Globus pallidus (tissue), 1 donor: ENCODE data around the gene CCT3.

Experiments used
- DNase-seq: peaks from one replicate; pipeline ENCODE4 v3.0.0-alpha.2; 2015; ENCODE audit warnings: low spot score

Gene CCT3

GRCh38 chr1:156281281-156281680 is 56.8 kb downstream of the CCT3 start:
- no peak for DNase-seq

GRCh38 chr1:156279837-156280236 is 58.3 kb downstream of the CCT3 start:
- DNase-seq, result no peak

GRCh38 chr1:156276966-156277381 is 61.1 kb downstream of the CCT3 start:
- DNase-seq, result no peak

GRCh38 chr1:156276532-156276931 is 61.6 kb downstream of the CCT3 start:
- DNase-seq, result no peak

- DNase-seq, result no peak
Observed at GRCh38 chr1:156270314-156270713, 67.8 kb downstream of the CCT3 start.

GRCh38 chr1:156268336-156268735 is 69.8 kb downstream of the CCT3 start:
- no peak for DNase-seq

GRCh38 chr1:156266051-156266450 is 72.0 kb downstream of the CCT3 start:
- DNase-seq, result no peak

GRCh38 chr1:156263288-156263655 is 74.8 kb downstream of the CCT3 start:
- no peak for DNase-seq

GRCh38 chr1:156262461-156263287 is 75.4 kb downstream of the CCT3 start:
- DNase-seq, result no peak

GRCh38 chr1:156260896-156261295 is 77.2 kb downstream of the CCT3 start:
- DNase-seq, result peak; percentile 85

- peak; percentile 82 for DNase-seq
Observed at GRCh38 chr1:156259805-156260204, 78.3 kb downstream of the CCT3 start.
